Fibroblast of lung (primary cell): ENCODE measurements around the gene RIN2. TPM values are rescaled to one million over a fixed set of nuclear protein-coding genes. Genes with fewer than 3 reads are reported as not detected.
"Not testable (repeated sequence)": the region's sequence is repeated elsewhere in the genome, so short reads cannot be mapped to it uniquely, and the experiment has no call there.

Experiments used
- DNase-seq, 2 donors: peaks; one replicate each; pipeline versions ENCODE4 v3.0.0 to v3.0.0-alpha.2; 2010; ENCODE audit warnings: low read depth in 2 of 2
- H2AFZ ChIP-seq: 2 replicates; pipeline ENCODE4 v1.5.1; 2012; ENCODE audit warnings: low read length, control low read depth, inconsistent platforms
- H3K27ac ChIP-seq: 2 replicates; pipeline ENCODE4 v1.5.1; 2011; ENCODE audit warnings: low read length, control low read depth; ENCODE audit not compliant: insufficient read depth
- H3K27me3 ChIP-seq: 2 replicates; pipeline ENCODE4 v1.5.1; 2011; ENCODE audit warnings: mild to moderate bottlenecking, low read length; ENCODE audit not compliant: control insufficient read depth, insufficient read depth
- H3K36me3 ChIP-seq: 2 replicates; pipeline ENCODE4 v1.5.1; 2011; ENCODE audit warnings: low read length; ENCODE audit not compliant: control insufficient read depth, insufficient read depth
- H3K4me1 ChIP-seq: 2 replicates; pipeline ENCODE4 v1.5.1; 2011; ENCODE audit warnings: low read length; ENCODE audit not compliant: control insufficient read depth, insufficient read depth; ENCODE audit errors: extremely low read depth
- H3K4me2 ChIP-seq: 2 replicates; pipeline ENCODE4 v1.5.1; 2011; ENCODE audit warnings: low read length, control low read depth; ENCODE audit not compliant: insufficient read depth; ENCODE audit errors: extremely low read depth
- H3K4me3 ChIP-seq, 4 experiments: fragments of 200-600 bp in 1 of 4; sonication (generic) in 1 of 4; replicated peaks in 1 of 4; 2 replicates each; pipeline ENCODE4 v1.5.1; 2011 to 2016; ENCODE audit warnings: low read length in 4 of 4, low read depth in 3 of 4, mild to moderate bottlenecking in 3 of 4, control low read depth in 2 of 4, inconsistent platforms in 1 of 4, mixed read lengths in 1 of 4; ENCODE audit not compliant: insufficient read depth in 1 of 4; ENCODE audit errors: control extremely low read depth in 1 of 4
- H3K79me2 ChIP-seq: 2 replicates; pipeline ENCODE4 v1.5.1; 2012; ENCODE audit warnings: mild to moderate bottlenecking, low read length, inconsistent platforms; ENCODE audit not compliant: control insufficient read depth, insufficient read depth
- H3K9ac ChIP-seq: 2 replicates; pipeline ENCODE4 v1.5.1; 2011; ENCODE audit warnings: mild to moderate bottlenecking, low read length, control low read depth; ENCODE audit not compliant: insufficient read depth
- H3K9me3 ChIP-seq: 2 replicates; pipeline ENCODE4 v1.5.1; 2012; ENCODE audit warnings: low read depth, low read length; ENCODE audit not compliant: control insufficient read depth, insufficient read depth
- H4K20me1 ChIP-seq: 2 replicates; pipeline ENCODE4 v1.5.1; 2011; ENCODE audit warnings: low read length; ENCODE audit not compliant: control insufficient read depth, insufficient read depth; ENCODE audit errors: extremely low read depth
- CTCF ChIP-seq, 2 donors: IDR thresholded peaks in 1 of 2; conservative IDR thresholded peaks in 1 of 2; 1 replicate in 1 of 2; 2 replicates in 1 of 2; pipeline ENCODE4 v1.5.1; 2011 to 2012; ENCODE audit warnings: low read length in 2 of 2, control low read depth in 1 of 2, inconsistent platforms in 1 of 2, low read depth in 1 of 2, mild to moderate bottlenecking in 1 of 2
- EZH2 ChIP-seq: IDR thresholded peaks from 2 replicates; pipeline ENCODE4 v1.5.1; 2012; ENCODE audit warnings: low read length, control low read depth, mild to moderate bottlenecking; ENCODE audit errors: missing control alignments
- polyA plus RNA-seq, 2 donors: library from polyadenylated mRNA; depleted of rRNA in 1 of 2; stranded (reverse) in 1 of 2; unstranded in 1 of 2; fragments of >200 nt; gene quantifications; 2 replicates each; pipeline ENCODE4 v1.2.1, GENCODE V29; 2011 to 2012; ENCODE audit warnings: missing spikeins in 1 of 2
- total RNA-seq: library from RNA; depleted of rRNA; stranded (reverse); fragments of >200 nt; gene quantifications from 2 replicates; pipeline ENCODE4 v1.2.1, GENCODE V29; 2014

RIN2 gene
- total and polyA plus RNA-seq, 2 donors (not counting 1 experiment from before 2014, with no cell fraction given) = 30.2 to 61.4 TPM

GRCh38 chr20:19750101-19750606 lies 7.9 kb upstream of the RIN2 start:
- Histone ChIP-seq H3K4me3 (no peak overlapping the region), H3K27me3 (peaks cover 3% of the 10 kb centered on the region), H3K79me2 (no peaks in the 10 kb centered on the region), H4K20me1 (no peaks in the 10 kb centered on the region), H2AFZ (no peak overlapping the region), H3K9ac (no peak overlapping the region), H3K4me1 (no peaks in the 10 kb centered on the region), H3K27ac (no peak overlapping the region), H3K36me3 (no peaks in the 10 kb centered on the region), H3K4me2 (no peak overlapping the region), H3K9me3 (no peaks in the 10 kb centered on the region)
- no peak for TF ChIP-seq EZH2
- TF ChIP-seq CTCF (conservative IDR thresholded peaks at IDR 0.05 in 1 of 2, IDR thresholded peaks at IDR 0.05 in 1 of 2; ENCODE audit: low read depth in 1 of 2, low read length in 2 of 2) = no peak
- no peak for DNase-seq

GRCh38 chr20:19750907-19751636 lies 7.0 kb upstream of the RIN2 start:
- Histone ChIP-seq H3K9me3 (no peaks in the 10 kb centered on the region), H3K79me2 (no peaks in the 10 kb centered on the region), H3K27me3 (peaks cover 3% of the 10 kb centered on the region), H3K4me2 (no peak overlapping the region), H3K9ac (no peak overlapping the region), H3K27ac (no peak overlapping the region), H4K20me1 (no peaks in the 10 kb centered on the region), H2AFZ (no peak overlapping the region), H3K4me1 (no peaks in the 10 kb centered on the region), H3K4me3 (no peak overlapping the region), H3K36me3 (no peaks in the 10 kb centered on the region)
- no peak for DNase-seq
- no peak for TF ChIP-seq EZH2
- TF ChIP-seq CTCF (conservative IDR thresholded peaks at IDR 0.05 in 1 of 2, IDR thresholded peaks at IDR 0.05 in 1 of 2; ENCODE audit: low read depth in 1 of 2, low read length in 2 of 2) = no peak

- H3K4me1 ChIP-seq, DNase-seq, H2AFZ ChIP-seq, H3K4me3 ChIP-seq, H3K4me2 ChIP-seq, H3K36me3 ChIP-seq, H3K27me3 ChIP-seq, H3K79me2 ChIP-seq, H4K20me1 ChIP-seq, H3K9ac ChIP-seq, H3K27ac ChIP-seq, H3K9me3 ChIP-seq: not testable (repeated sequence)
These were observed 3.9 kb upstream of the RIN2 start for GRCh38 chr20:19754201-19754600.
